HG03521 (cell line): ENCODE results near the gene CTNNAL1.

ENCODE experiments used
- ATAC-seq: cut with Tn5 transposase; IDR thresholded peaks from one replicate; pipeline ENCODE4 v1.9.1; 2021; ENCODE audit warnings: mild to moderate bottlenecking, moderate library complexity; ENCODE audit not compliant: unreplicated experiment

CTNNAL1 gene

GRCh38 chr9:109030426-109030825, 17.1 kb upstream of the CTNNAL1 start:
- no peak for ATAC-seq

- no peak for ATAC-seq
These were observed 15.2 kb upstream of the CTNNAL1 start for GRCh38 chr9:109028457-109028856.

GRCh38 chr9:109027176-109027575, 13.9 kb upstream of the CTNNAL1 start:
- no peak for ATAC-seq

- no peak for ATAC-seq
These were observed 13.0 kb upstream of the CTNNAL1 start for GRCh38 chr9:109026306-109026705.

- no peak for ATAC-seq
These were observed 9.6 kb upstream of the CTNNAL1 start for GRCh38 chr9:109022873-109023272.

GRCh38 chr9:109020581-109021511, 7.5 kb upstream of the CTNNAL1 start:
- no peak for ATAC-seq

GRCh38 chr9:109020113-109020512, 6.8 kb upstream of the CTNNAL1 start:
- no peak for ATAC-seq

- ATAC-seq = no peak
These were observed 6.1 kb upstream of the CTNNAL1 start for GRCh38 chr9:109019420-109019819.

GRCh38 chr9:109017493-109017892, 4.2 kb upstream of the CTNNAL1 start:
- ATAC-seq = no peak

- no peak for ATAC-seq
These were observed 3.8 kb upstream of the CTNNAL1 start for GRCh38 chr9:109017061-109017460.

- ATAC-seq = no peak
These were observed 2.8 kb upstream of the CTNNAL1 start for GRCh38 chr9:109016132-109016531.

GRCh38 chr9:109014608-109015280, 1.4 kb upstream of the CTNNAL1 start:
- ATAC-seq = no peak

- ATAC-seq = no peak
These were observed 644 bp upstream of the CTNNAL1 start for GRCh38 chr9:109013679-109014607.

GRCh38 chr9:109012009-109012875, 1.1 kb downstream of the CTNNAL1 start:
- peak; percentile 3 for ATAC-seq

GRCh38 chr9:109011231-109011671, 2.0 kb downstream of the CTNNAL1 start:
- no peak for ATAC-seq

- ATAC-seq = peak; percentile 27
These were observed 2.6 kb downstream of the CTNNAL1 start for GRCh38 chr9:109010746-109011145.

- ATAC-seq = no peak
These were observed 7.6 kb downstream of the CTNNAL1 start for GRCh38 chr9:109005678-109006077.

- ATAC-seq = no peak
These were observed 10.2 kb downstream of the CTNNAL1 start for GRCh38 chr9:109003116-109003515.

- no peak for ATAC-seq
These were observed 11.2 kb downstream of the CTNNAL1 start for GRCh38 chr9:109002141-109002540.

- no peak for ATAC-seq
These were observed 12.0 kb downstream of the CTNNAL1 start for GRCh38 chr9:109001275-109001676.
